ENCODE measurements around the gene CRADD. TPM values are rescaled to one million over a fixed set of nuclear protein-coding genes. Genes with fewer than 3 reads are reported as not detected.

Gene CRADD
- total RNA-seq, 1 donor = 12.9 TPM

- no peak for DNase-seq (ENCODE audit: low read depth)
- TF ChIP-seq CTCF (IDR thresholded peaks at IDR 0.05; ENCODE audit: insufficient read depth, low read length) = no peak
- no peak overlapping the region for H3K4me3 ChIP-seq (ENCODE audit: low read depth, low read length)
These were observed 81.7 kb downstream of the CRADD start for GRCh38 chr12:93758801-93759373.

- no peak for DNase-seq (ENCODE audit: low read depth)
- TF ChIP-seq CTCF (IDR thresholded peaks at IDR 0.05; ENCODE audit: insufficient read depth, low read length) = no peak
- no peak overlapping the region for H3K4me3 ChIP-seq (ENCODE audit: low read depth, low read length)
These were observed 82.4 kb downstream of the CRADD start for GRCh38 chr12:93759512-93760081.

- H3K4me3 ChIP-seq (ENCODE audit: low read depth, low read length) = no peak overlapping the region
- no peak for TF ChIP-seq CTCF (IDR thresholded peaks at IDR 0.05; ENCODE audit: insufficient read depth, low read length)
- DNase-seq (ENCODE audit: low read depth) = no peak
These were observed 83.2 kb downstream of the CRADD start for GRCh38 chr12:93760275-93760875.

- DNase-seq (ENCODE audit: low read depth) = peak; percentile 30
- no peak for TF ChIP-seq CTCF (IDR thresholded peaks at IDR 0.05; ENCODE audit: insufficient read depth, low read length)
- H3K4me3 ChIP-seq (ENCODE audit: low read depth, low read length) = no peak overlapping the region
These were observed 85.0 kb downstream of the CRADD start for GRCh38 chr12:93762059-93762719.

- no peak overlapping the region for H3K4me3 ChIP-seq (ENCODE audit: low read depth, low read length)
- DNase-seq (ENCODE audit: low read depth) = no peak
- TF ChIP-seq CTCF (IDR thresholded peaks at IDR 0.05; ENCODE audit: insufficient read depth, low read length) = no peak
These were observed 85.9 kb downstream of the CRADD start for GRCh38 chr12:93762912-93763553.

- no peak for TF ChIP-seq CTCF (IDR thresholded peaks at IDR 0.05; ENCODE audit: insufficient read depth, low read length)
- H3K4me3 ChIP-seq (ENCODE audit: low read depth, low read length) = no peak overlapping the region
- no peak for DNase-seq (ENCODE audit: low read depth)
These were observed 86.6 kb downstream of the CRADD start for GRCh38 chr12:93763746-93764147.

All from fibroblast of the aortic adventitia (primary cell).